Measurements from ENCODE around the gene TRO.

Gene TRO, protein sequence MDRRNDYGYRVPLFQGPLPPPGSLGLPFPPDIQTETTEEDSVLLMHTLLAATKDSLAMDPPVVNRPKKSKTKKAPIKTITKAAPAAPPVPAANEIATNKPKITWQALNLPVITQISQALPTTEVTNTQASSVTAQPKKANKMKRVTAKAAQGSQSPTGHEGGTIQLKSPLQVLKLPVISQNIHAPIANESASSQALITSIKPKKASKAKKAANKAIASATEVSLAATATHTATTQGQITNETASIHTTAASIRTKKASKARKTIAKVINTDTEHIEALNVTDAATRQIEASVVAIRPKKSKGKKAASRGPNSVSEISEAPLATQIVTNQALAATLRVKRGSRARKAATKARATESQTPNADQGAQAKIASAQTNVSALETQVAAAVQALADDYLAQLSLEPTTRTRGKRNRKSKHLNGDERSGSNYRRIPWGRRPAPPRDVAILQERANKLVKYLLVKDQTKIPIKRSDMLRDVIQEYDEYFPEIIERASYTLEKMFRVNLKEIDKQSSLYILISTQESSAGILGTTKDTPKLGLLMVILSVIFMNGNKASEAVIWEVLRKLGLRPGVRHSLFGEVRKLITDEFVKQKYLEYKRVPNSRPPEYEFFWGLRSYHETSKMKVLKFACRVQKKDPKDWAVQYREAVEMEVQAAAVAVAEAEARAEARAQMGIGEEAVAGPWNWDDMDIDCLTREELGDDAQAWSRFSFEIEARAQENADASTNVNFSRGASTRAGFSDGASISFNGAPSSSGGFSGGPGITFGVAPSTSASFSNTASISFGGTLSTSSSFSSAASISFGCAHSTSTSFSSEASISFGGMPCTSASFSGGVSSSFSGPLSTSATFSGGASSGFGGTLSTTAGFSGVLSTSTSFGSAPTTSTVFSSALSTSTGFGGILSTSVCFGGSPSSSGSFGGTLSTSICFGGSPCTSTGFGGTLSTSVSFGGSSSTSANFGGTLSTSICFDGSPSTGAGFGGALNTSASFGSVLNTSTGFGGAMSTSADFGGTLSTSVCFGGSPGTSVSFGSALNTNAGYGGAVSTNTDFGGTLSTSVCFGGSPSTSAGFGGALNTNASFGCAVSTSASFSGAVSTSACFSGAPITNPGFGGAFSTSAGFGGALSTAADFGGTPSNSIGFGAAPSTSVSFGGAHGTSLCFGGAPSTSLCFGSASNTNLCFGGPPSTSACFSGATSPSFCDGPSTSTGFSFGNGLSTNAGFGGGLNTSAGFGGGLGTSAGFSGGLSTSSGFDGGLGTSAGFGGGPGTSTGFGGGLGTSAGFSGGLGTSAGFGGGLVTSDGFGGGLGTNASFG (N-terminal part only)

GRCh38 chrX:54920610-54921426 is at the start of gene TRO:
TRO (plus strand) TSS chrX:54920824; CDS start chrX:54922247, 1,423 bp downstream.
- no peak for DNase-seq (ENCODE audit: low read depth in 2 of 2)

GRCh38 chrX:54885740-54886139 is 34.9 kb upstream of the TRO start:
- no peak for DNase-seq (ENCODE audit: low read depth in 2 of 2)

GRCh38 chrX:54891573-54891972 is 29.1 kb upstream of the TRO start:
- DNase-seq (ENCODE audit: low read depth in 2 of 2): no peak

- no peak for DNase-seq (ENCODE audit: low read depth in 2 of 2)
These were observed 26.5 kb upstream of the TRO start for GRCh38 chrX:54894159-54894558.

- DNase-seq (ENCODE audit: low read depth in 2 of 2): no peak
These were observed 10.7 kb upstream of the TRO start for GRCh38 chrX:54909941-54910340.

GRCh38 chrX:54921427-54922021 is 900 bp downstream of the TRO start:
- DNase-seq (ENCODE audit: low read depth in 2 of 2): peak; percentile 26 to 39

DNA sequence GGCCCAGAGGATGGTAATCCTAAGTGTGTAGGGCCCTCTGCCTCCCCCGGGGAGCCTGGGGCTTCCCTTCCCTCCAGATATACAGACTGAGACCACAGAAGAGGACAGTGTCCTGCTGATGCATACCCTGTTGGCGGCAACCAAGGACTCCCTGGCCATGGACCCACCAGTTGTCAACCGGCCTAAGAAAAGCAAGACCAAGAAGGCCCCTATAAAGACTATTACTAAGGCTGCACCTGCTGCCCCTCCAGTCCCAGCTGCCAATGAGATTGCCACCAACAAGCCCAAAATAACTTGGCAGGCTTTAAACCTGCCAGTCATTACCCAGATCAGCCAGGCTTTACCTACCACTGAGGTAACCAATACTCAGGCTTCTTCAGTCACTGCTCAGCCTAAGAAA is 1.9 kb downstream of the TRO start:
- DNase-seq (ENCODE audit: low read depth in 2 of 2): no peak

GRCh38 chrX:54923376-54923775 is 2.8 kb downstream of the TRO start:
- DNase-seq (ENCODE audit: low read depth in 2 of 2): no peak

GRCh38 chrX:54926978-54927377 is 6.4 kb downstream of the TRO start:
- no peak for DNase-seq (ENCODE audit: low read depth in 2 of 2)

DNA sequence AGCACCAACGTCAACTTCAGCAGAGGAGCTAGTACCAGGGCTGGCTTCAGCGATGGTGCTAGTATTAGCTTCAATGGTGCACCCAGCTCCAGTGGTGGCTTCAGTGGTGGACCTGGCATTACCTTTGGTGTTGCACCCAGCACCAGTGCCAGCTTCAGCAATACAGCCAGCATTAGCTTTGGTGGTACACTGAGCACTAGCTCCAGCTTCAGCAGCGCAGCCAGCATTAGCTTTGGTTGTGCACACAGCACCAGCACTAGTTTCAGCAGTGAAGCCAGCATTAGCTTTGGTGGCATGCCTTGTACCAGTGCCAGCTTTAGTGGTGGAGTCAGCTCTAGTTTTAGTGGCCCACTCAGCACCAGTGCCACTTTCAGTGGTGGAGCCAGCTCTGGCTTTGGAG is 8.3 kb downstream of the TRO start:
- DNase-seq (ENCODE audit: low read depth in 2 of 2): no peak

DNA sequence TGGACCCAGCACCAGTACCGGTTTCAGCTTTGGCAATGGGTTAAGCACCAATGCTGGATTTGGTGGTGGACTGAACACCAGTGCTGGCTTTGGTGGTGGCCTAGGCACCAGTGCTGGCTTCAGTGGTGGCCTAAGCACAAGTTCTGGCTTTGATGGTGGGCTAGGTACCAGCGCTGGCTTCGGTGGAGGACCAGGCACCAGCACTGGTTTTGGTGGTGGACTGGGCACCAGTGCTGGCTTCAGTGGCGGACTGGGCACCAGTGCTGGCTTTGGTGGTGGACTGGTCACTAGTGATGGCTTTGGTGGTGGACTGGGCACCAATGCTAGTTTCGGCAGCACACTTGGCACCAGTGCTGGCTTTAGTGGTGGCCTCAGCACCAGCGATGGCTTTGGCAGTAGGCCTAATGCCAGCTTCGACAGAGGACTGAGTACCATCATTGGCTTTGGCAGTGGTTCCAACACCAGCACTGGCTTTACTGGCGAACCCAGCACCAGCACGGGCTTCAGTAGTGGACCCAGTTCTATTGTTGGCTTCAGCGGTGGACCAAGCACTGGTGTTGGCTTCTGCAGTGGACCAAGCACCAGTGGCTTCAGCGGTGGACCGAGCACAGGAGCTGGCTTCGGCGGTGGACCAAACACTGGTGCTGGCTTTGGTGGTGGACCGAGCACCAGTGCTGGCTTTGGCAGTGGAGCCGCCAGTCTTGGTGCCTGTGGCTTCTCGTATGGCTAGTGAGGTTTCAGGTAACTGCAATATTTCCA is 9.8 kb downstream of the TRO start:
- DNase-seq (ENCODE audit: low read depth in 2 of 2): no peak

- DNase-seq (ENCODE audit: low read depth in 2 of 2): no peak
These were observed 10.5 kb downstream of the TRO start for GRCh38 chrX:54931107-54931506.

DNA sequence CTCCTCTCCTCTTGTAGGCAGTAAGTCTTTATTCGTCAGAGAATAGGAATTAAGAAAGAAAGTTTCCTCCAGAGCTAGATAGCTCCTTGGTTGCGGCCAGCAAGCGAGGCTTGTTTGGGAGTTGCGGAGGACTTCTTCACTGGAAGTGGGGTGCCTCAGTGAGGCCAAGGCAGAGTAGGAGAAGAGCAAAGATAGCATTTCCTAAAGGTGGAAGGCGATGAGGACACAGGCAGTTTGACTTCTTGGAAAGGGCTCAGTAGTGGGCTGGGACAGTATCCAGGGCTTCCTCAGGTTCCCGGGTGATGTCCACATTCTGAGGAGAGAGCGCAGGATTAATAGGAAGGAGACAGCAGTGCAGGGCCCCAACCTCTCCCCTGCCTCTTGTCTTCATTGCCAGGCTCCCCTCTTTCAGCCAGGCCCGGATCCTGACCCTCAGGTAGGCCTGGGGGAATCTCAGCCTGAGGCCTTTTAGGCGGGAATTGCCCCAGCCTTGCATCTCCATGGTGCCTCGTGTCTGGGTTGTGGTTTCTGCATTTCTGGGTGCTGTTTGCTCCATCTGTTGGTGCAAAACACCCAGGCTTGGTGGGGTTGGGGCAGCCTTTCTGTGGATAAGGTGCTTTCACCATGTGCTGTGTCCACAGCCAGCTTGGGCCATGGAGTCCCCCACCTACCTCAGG is 12.7 kb downstream of the TRO start:
- no peak for DNase-seq (ENCODE audit: low read depth in 2 of 2)

GRCh38 chrX:54934058-54934457 is 13.4 kb downstream of the TRO start:
- no peak for DNase-seq (ENCODE audit: low read depth in 2 of 2)

DNA sequence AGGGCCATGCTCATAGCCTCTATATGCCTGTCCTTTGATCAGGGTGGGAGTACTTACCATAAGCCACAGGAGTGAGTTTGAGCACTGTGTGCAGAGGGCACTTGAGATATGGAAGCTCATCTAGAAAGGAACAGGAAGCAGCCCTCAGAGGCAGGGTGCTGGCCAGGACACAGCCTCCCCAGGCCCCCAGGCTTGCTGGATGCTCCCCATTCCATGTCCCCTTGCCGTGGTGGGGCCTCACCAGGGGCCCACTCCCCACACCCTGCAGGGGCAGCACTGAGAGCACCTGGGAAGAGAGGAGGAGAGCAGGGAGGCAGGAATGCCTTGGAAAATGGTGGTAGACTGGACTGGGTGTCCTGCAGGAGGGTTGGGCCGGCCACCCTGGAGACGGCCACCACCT is 14.3 kb downstream of the TRO start:
- DNase-seq (ENCODE audit: low read depth in 2 of 2): no peak

- DNase-seq (ENCODE audit: low read depth in 2 of 2): no peak
These were observed 14.7 kb downstream of the TRO start for GRCh38 chrX:54935306-54935705.

GRCh38 chrX:54937416-54937815 is 16.8 kb downstream of the TRO start:
- DNase-seq (ENCODE audit: low read depth in 2 of 2): no peak

- no peak for DNase-seq (ENCODE audit: low read depth in 2 of 2)
These were observed 24.2 kb downstream of the TRO start for GRCh38 chrX:54944816-54945215.

- DNase-seq (ENCODE audit: low read depth in 2 of 2): no peak
These were observed 24.6 kb downstream of the TRO start for GRCh38 chrX:54945224-54945623.
